Lower leg skin (tissue), 4 donors: ENCODE data around the gene COMMD6. TPM values are rescaled to one million over a fixed set of nuclear protein-coding genes. Genes with fewer than 3 reads are reported as not detected.

Experiments
- DNase-seq, 2 donors: peaks; one replicate each; pipeline ENCODE4 v3.0.0-alpha.2; 2019; ENCODE audit warnings: low spot score in 2 of 2
- H3K4me3 ChIP-seq: fragments of 200-600 bp; sonication (generic); 2 replicates; pipeline ENCODE4 v1.5.1; 2017; ENCODE audit warnings: mild to moderate bottlenecking, low read depth; ENCODE audit not compliant: poor library complexity, severe bottlenecking
- CTCF ChIP-seq, 3 donors: fragments of 450-650 bp; IDR thresholded peaks; one replicate each; pipeline ENCODE4 v1.5.1; 2016; ENCODE audit warnings: antibody characterized with exemption in 3 of 3, mild to moderate bottlenecking in 3 of 3, moderate library complexity in 2 of 3
- POLR2A ChIP-seq, 2 donors: fragments of 450-650 bp; IDR thresholded peaks; one replicate each; pipeline ENCODE4 v1.6.1; 2016 to 2017; ENCODE audit warnings: antibody characterized with exemption in 2 of 2, mild to moderate bottlenecking in 1 of 2, moderate library complexity in 1 of 2
- WGBS, 2 donors: methylation state at CpG; one replicate each; pipeline ENCODE4 v1.1.5; 2018; 5-methylcytosine and 5-hydroxymethylcytosine counted together
- intact Hi-C: fragments of 100-400 bp; cut with DNase I; formaldehyde crosslinking; loops from one replicate; pipeline ENCODE4 v1.15.0; 2023; ENCODE audit warnings: low total_unique reads
- total RNA-seq, 4 donors: library from RNA; depleted of rRNA; stranded (reverse); fragments of >200 nt; gene quantifications; one replicate each; pipeline ENCODE4 v1.1.0, GENCODE V29; 2016

The COMMD6 gene
- total RNA-seq, 4 donors from 2014 or later = 15.4 to 169 (median 36.7) TPM

GRCh38 chr13:75493156-75493555, 44.5 kb downstream of the COMMD6 start:
- no peak for DNase-seq
- intact Hi-C loops = no loop called here
- TF ChIP-seq POLR2A (IDR thresholded peaks at IDR 0.05) = no peak
- TF ChIP-seq CTCF (IDR thresholded peaks at IDR 0.05) = no peak
- no peak overlapping the region for H3K4me3 ChIP-seq

GRCh38 chr13:75492389-75492788, 45.3 kb downstream of the COMMD6 start:
- no peak overlapping the region for H3K4me3 ChIP-seq
- 98 to 99% methylated on average over 5 of the region's 5 CpGs for WGBS, 2 donors
- intact Hi-C loops = no loop called here
- no peak for DNase-seq
- TF ChIP-seq POLR2A (IDR thresholded peaks at IDR 0.05) (no peak), CTCF (IDR thresholded peaks at IDR 0.05) (no peak)

GRCh38 chr13:75491376-75491775, 46.3 kb downstream of the COMMD6 start:
- TF ChIP-seq CTCF (IDR thresholded peaks at IDR 0.05) (no peak), POLR2A (IDR thresholded peaks at IDR 0.05) (no peak)
- no peak overlapping the region for H3K4me3 ChIP-seq
- 89 to 91% methylated on average over 2 of the region's 2 CpGs for WGBS, 2 donors
- DNase-seq = no peak
- intact Hi-C loops = no loop called here

DNA sequence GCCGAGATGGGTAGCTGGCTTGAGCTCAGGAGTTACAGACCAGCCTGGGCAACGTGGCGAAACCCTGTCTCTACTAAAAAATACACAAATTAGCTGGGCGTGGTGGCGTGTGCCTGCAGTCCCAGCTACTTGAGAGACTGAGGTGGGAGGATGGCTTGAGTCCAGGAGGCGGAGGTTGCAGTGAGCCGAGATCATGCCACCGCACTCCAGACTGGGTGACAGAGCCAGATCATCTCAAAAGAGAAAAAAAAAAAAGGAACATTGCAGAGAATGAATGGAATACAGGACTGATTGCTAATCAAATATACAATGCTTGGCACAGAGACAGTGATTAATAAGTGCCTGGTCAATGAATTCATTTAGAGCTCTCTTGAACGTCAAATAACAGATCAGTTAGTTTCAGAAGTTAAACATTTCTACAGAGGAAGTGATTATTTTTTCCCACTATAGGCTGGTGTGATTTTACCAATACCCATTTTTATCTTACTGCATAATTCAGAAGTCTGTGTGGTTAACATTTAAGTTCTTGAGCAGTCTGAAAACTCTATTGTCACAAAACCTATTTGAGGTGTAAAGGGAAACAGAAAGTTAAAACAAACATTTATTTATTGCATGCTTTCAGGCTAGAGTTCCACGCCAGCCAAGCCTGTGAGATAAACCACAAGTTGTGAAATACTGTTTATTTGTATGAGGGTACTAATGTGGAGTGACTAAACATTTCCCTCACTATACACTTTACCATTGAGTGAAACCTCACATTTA, 48.0 kb downstream of the COMMD6 start:
- no peak for DNase-seq
- TF ChIP-seq CTCF (IDR thresholded peaks at IDR 0.05) (no peak), POLR2A (IDR thresholded peaks at IDR 0.05) (no peak)
- intact Hi-C loops = no loop called here
- no peak overlapping the region for H3K4me3 ChIP-seq
- WGBS, 2 donors = 41 to 46% methylated on average over 10 of the region's 10 CpGs

GRCh38 chr13:75486146-75487062, 51.2 kb downstream of the COMMD6 start:
- DNase-seq = no peak
- no peak overlapping the region for H3K4me3 ChIP-seq
- 45 to 51% methylated on average over 5 of the region's 5 CpGs for WGBS, 2 donors
- TF ChIP-seq CTCF (IDR thresholded peaks at IDR 0.05) (no peak), POLR2A (IDR thresholded peaks at IDR 0.05) (no peak)
- intact Hi-C loops = no loop called here
